GM12875 (cell line): ENCODE results near the gene TAF8.
A peak's percentile ranks its signal among the peaks of the same experiment; 100 is the strongest.

Experiments used
- H3K4me3 ChIP-seq: one replicate; pipeline ENCODE4 v1.5.1; 2011; ENCODE audit warnings: low read depth, low read length, control low read depth
- TF ChIP-seq, protein P1 (sequence below): IDR thresholded peaks from 2 replicates; pipeline ENCODE4 v1.5.1; 2011; ENCODE audit warnings: low read depth, mild to moderate bottlenecking, control low read depth, inconsistent platforms, low read length, moderate library complexity, borderline replicate concordance; ENCODE audit not compliant: insufficient read depth

Gene TAF8

DNA sequence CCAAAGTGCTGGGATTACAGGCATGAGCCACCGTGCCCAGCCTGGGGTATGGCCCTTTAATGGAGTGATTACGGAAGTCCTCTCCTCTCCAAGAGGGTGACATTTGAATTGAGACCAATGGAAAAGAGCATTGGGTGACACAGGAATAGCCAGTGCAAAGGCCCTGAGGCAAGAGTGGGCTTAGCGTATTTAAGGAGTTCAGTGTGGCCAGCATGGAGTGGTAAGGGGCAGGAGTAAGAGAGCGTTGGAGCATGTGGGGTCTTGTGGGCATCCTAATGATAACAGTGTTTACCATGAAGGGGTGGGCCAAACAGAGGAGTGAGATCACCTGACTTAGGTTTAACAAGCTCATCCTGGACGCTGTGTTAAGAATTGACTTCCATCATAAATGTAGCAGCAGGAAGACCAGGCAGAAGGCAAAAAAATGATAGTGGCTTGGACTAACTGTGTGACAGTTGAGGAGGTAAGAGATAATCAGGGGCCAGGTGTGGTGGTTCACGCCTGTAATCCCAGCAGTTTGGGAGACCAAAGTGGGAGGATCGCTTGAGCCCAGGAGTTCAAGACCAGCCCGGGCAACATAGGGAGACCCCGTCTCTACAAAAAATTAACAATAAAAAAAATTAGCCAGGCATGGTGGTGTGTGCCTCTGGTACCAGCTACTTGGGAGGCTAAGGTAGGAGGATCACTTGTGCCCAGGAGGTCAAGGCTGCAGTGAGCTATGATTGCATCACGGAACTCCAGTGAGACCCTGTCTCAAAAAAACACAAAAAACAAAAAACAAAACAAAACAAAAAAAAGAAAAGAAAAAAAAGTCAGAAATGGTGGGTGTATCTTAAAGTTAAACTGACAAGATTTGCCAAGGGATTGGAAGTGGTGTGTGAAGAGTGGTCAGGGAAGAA is 40.7 kb downstream of the TAF8 start:
- TF ChIP-seq, protein P1, sequence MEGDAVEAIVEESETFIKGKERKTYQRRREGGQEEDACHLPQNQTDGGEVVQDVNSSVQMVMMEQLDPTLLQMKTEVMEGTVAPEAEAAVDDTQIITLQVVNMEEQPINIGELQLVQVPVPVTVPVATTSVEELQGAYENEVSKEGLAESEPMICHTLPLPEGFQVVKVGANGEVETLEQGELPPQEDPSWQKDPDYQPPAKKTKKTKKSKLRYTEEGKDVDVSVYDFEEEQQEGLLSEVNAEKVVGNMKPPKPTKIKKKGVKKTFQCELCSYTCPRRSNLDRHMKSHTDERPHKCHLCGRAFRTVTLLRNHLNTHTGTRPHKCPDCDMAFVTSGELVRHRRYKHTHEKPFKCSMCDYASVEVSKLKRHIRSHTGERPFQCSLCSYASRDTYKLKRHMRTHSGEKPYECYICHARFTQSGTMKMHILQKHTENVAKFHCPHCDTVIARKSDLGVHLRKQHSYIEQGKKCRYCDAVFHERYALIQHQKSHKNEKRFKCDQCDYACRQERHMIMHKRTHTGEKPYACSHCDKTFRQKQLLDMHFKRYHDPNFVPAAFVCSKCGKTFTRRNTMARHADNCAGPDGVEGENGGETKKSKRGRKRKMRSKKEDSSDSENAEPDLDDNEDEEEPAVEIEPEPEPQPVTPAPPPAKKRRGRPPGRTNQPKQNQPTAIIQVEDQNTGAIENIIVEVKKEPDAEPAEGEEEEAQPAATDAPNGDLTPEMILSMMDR = no peak
- H3K4me3 ChIP-seq = no peak overlapping the region

DNA sequence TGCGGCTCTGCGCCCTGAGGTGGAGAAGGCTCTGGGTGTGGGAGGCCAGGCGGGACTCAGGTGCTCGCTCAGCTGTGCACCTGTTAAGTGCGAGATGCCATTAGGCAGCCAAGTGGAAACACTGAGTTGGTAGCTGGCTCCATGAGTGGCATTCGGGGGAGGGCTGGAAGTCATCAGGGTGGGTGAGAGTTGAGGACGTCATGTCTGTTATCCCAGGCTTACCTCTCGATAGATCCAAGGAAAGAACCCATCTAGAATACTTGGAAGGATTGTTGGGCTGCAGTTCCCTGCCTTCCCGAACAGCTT is 41.3 kb downstream of the TAF8 start:
- no peak overlapping the region for H3K4me3 ChIP-seq
- TF ChIP-seq, protein P1 = no peak

DNA sequence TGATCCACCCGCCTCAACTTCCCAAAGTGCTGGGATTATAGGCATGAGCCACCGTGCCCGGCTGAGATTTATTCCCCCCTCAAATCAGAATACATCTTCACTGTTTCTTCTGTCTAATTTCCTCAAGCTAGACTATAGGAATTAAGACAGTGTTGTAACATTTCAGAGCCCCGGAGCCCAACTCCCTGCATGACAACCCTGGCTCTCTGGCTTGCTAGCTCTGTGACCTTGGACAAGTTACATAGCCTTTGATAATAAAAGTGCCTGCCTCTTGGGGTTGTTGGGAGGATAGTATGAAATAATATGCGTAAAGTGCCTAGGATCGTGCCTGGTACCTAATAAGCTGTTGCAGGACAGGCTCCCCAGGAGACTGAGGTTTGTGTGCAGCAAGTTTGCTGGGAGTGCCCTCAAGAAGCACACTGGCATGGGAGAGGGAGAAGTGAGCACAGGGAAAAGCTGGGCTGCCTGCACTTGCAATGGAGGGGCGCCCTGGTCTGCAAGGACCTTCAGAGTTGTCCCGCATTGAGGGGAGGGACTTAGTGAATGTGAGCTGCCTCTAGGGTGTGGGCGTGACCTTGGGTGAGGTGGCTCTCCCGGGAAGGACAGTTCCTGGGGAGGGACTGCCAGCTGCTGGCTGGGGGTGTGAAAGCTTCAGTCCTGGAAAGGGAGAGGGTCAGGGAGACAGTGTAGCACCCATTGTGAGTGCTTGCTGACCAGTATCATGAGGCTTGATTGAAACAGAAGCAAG is 43.4 kb downstream of the TAF8 start:
- TF ChIP-seq, protein P1 = no peak
- no peak overlapping the region for H3K4me3 ChIP-seq

DNA sequence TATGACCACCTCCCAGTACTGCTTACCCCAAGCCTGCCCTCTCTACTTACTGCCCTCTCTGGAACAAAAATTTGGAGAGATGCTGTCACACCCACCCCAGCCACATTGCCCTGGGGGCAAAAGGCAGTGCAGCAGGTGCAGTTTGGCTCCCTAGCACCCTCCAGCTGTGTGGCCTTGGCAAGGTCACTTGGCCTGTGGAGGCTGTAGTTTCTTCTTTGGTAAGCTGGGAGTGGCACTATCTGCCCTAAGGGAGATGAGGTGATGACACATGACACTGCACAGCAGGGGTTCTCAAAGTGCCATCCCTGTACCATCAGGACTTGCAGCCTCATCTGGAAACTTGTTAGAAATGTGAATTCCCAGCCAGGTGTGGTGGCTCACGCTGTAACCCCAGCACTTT is 44.8 kb downstream of the TAF8 start:
- no peak overlapping the region for H3K4me3 ChIP-seq
- TF ChIP-seq, protein P1 = no peak

DNA sequence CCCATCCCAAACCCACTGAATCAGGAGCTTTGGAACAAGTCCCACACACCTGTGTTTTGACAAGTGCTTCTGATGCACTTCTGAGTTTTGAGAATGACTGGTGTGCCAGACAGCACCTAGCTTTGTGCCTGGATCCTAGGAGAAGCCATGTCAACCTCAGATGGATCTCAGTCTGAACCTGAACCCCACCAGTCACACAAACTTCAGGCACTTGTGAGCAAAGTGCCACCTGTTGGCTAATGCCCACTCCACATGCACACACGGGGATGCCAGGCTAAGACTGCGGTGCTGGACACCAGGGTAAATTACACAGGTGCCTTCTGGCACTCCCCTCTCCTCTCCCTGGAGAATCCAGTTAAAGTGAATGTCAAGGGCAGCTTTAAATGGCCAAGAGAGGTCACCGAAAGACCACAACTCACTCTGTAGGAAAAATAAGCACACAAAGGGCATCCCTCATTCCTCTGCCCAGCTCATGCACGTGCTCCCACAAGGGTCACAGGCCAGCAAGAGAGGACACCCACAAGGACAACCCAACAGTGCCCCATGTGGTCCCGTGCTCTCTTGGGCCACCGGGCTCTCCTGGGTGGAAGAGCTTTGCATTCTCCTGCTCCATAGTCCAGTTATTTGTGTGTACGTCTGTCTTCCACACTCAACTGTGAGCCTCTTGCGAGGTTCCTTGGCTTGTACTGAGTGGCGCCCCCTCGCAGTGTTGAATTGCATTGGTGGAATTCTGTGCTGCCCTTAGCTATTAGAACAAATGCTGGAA is 45.6 kb downstream of the TAF8 start:
- TF ChIP-seq, protein P1 = 0 out of 2 replicates have a peak, but pooled peaks have one; percentile 3
- H3K4me3 ChIP-seq = no peak overlapping the region

DNA sequence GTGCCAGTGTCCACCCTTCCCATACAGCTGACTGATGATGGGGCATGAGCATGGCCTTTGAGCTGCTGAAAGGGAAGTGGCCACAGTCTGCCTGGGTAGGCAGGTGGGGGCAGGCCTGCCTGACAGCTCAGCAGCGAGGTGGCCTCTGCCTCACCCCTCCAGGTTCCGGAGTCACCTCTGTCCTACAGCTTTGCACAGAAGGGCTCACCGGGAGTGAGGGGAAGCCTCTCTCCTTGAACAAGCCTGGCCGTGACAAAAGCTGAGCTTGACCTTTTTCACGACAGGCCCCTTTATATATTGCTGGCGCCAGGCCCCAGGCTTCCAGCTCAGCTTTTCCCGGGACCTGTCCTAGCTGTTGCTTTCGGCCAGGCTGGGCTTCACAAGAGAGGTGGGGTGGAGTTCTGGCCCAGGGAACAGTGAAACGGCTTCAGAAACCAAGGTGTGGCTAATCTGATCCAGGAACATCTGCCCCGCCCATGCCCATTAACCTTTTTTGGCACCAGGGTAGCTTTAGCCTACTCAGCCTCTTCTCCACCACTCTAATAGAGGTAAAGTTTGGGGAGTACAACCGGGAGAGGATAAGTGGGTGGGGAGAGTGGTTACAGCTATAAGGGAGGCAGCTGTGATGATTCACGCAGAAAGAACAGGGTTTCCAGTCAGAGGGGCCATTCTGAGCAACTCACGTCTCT is 49.2 kb downstream of the TAF8 start:
- H3K4me3 ChIP-seq = no peak overlapping the region
- TF ChIP-seq, protein P1 = no peak
